ENCODE measurements around the gene C1orf226. TPM values are rescaled to one million over a fixed set of nuclear protein-coding genes. Genes with fewer than 3 reads are reported as not detected.

C1orf226 gene
- total RNA-seq, 1 donor from 2014 or later: 0.52 TPM

DNA sequence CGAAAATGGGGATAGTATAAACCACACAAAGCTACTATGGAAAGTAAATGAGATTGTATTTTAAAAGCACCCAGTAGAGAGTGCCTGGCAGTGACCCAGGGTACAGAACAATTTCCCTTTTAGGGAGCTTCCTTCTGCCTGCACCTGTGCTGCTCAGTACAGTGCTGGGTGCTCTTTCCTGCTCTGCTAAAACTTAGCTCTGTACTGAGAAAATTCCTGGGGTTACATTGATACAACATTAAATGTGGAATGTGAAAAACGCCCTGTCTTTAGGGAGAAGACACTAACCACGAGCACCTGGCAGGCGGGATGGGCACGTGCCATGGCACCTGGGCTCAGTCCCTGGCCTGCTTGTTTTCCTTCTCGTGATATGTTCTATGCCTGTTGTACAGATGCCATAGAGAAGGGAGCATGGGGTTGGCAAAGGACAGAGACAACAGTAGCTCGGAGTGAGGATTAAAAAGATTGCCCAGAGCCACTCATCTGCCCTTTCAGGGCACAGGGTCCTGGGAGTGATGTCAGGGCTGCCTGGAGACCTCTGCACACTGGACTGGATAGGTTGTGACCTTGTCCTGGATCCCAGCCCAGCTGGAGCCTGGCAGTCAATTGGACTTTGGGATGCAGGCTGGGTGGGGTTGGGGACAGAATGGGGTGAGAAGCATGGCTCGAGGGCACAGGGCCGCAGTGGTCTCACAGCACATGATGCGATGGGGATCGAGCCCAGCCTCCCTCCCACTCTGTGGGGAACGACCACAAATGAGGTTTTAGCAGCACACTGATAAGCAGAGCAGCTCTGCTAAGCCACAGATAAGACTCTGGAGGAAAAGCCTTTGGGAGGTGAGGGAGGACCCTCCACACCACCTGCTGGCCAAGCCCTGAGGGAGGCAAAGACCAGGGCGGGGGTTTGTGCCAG lies 9.1 kb upstream of the C1orf226 start:
- Histone ChIP-seq H3K27me3 (ENCODE audit: control insufficient read depth in 3 of 3, insufficient read depth in 3 of 3, low read length in 3 of 3) (no peaks in the 10 kb centered on the region), H3K27ac (ENCODE audit: low read depth, low read length) (no peak overlapping the region), H3K4me1 (ENCODE audit: control insufficient read depth in 3 of 3, insufficient read depth in 3 of 3, low read length in 3 of 3) (no peaks in the 10 kb centered on the region), H3K9ac (ENCODE audit: low read depth in 1 of 3, low read length in 3 of 3) (no peak overlapping the region), H3K4me3 (ENCODE audit: low read length in 3 of 3) (no peak overlapping the region), H3K9me3 (ENCODE audit: control insufficient read depth in 3 of 3, low read length in 3 of 3) (no peaks in the 10 kb centered on the region), H3K36me3 (ENCODE audit: control insufficient read depth in 3 of 3, insufficient read depth in 3 of 3, low read length in 3 of 3) (no peaks in the 10 kb centered on the region)

DNA sequence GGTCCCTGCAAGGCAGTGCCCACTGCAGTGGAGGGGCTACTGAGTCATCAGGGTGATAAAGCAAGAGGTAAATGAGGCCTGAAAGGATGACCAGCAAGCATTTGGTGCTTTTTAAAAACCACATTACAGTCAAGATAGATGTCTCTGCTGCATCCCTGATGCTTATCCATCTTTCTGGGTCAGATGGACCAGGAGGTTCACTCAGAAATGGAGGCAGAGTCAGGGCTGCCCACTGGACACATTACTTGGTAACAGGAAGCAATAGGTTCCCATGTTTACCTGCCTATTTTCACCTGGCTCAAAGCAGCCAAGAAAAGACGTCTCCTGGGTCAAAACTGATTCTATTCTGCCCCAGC lies 8.5 kb upstream of the C1orf226 start:
- Histone ChIP-seq H3K9me3 (ENCODE audit: control insufficient read depth in 3 of 3, low read length in 3 of 3) (no peaks in the 10 kb centered on the region), H3K4me1 (ENCODE audit: control insufficient read depth in 3 of 3, insufficient read depth in 3 of 3, low read length in 3 of 3) (no peaks in the 10 kb centered on the region), H3K27me3 (ENCODE audit: control insufficient read depth in 3 of 3, insufficient read depth in 3 of 3, low read length in 3 of 3) (no peaks in the 10 kb centered on the region), H3K36me3 (ENCODE audit: control insufficient read depth in 3 of 3, insufficient read depth in 3 of 3, low read length in 3 of 3) (no peaks in the 10 kb centered on the region), H3K9ac (ENCODE audit: low read depth in 1 of 3, low read length in 3 of 3) (no peak overlapping the region), H3K4me3 (ENCODE audit: low read length in 3 of 3) (no peak overlapping the region), H3K27ac (ENCODE audit: low read depth, low read length) (no peak overlapping the region)

DNA sequence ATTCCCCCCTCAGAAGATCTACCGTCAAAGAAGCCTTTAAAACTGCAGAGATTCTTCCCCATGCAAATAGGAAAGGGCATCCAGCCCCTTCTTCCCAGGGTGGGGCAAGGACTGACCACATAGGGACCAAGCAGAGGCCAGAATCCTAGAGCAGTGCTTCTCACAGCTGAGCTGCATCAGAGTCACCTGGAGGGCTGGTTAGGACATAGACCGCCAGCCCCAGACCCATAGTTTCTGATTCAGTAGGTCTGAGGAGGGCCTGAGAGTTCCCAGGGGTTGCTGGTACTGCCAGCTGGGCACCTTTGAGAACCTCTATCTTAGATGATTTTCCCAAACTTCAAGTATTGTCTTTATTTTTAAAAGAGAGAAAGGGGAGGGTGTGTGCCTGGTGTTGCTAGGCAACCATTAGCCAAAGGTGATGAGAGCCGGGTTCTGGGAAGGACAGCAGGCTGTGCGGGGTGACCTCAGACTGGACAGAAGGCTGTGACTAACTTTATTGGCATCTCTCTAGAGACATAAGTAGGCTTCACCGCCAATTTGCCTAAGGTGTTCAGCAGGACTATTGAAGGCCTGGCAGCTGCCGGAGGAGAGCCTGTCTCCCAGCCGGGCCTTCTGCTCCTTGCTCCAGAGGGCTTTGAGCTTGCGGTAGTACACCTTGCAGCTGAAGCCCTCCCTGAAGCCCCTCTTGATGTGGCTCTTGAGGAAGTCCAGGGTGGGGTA lies 7.8 kb upstream of the C1orf226 start:
- Histone ChIP-seq H3K4me3 (ENCODE audit: low read length in 3 of 3) (no peak overlapping the region), H3K9me3 (ENCODE audit: control insufficient read depth in 3 of 3, low read length in 3 of 3) (no peaks in the 10 kb centered on the region), H3K27me3 (ENCODE audit: control insufficient read depth in 3 of 3, insufficient read depth in 3 of 3, low read length in 3 of 3) (no peaks in the 10 kb centered on the region), H3K9ac (ENCODE audit: low read depth in 1 of 3, low read length in 3 of 3) (no peak overlapping the region), H3K27ac (ENCODE audit: low read depth, low read length) (no peak overlapping the region), H3K36me3 (ENCODE audit: control insufficient read depth in 3 of 3, insufficient read depth in 3 of 3, low read length in 3 of 3) (no peaks in the 10 kb centered on the region), H3K4me1 (ENCODE audit: control insufficient read depth in 3 of 3, insufficient read depth in 3 of 3, low read length in 3 of 3) (no peaks in the 10 kb centered on the region)

DNA sequence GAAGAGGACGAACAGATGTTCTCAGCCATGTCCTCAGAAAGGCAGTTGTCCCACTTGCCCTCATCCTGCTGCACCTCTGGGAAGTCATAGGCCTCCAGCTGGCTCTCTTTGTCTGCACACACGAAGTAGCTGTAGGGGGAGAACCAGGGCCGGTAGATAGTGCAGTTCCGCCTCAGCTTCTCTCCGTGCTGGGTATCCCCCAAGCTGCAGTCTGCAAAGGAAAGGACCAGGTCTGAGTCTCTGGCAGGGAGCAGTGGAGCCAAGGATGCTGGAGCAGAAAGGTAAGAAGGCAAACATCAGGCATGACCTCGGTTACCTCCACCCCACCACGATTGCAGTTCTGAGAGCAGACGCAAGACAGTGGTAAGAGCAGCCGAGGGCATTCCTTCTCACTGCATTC lies 7.1 kb upstream of the C1orf226 start:
- H3K9ac ChIP-seq (ENCODE audit: low read depth in 1 of 3, low read length in 3 of 3): no peak overlapping the region
- H3K4me3 ChIP-seq (ENCODE audit: low read length in 3 of 3): no peak overlapping the region
- H3K27me3 ChIP-seq (ENCODE audit: control insufficient read depth in 3 of 3, insufficient read depth in 3 of 3, low read length in 3 of 3): no peaks in the 10 kb centered on the region
- H3K36me3 ChIP-seq (ENCODE audit: control insufficient read depth in 3 of 3, insufficient read depth in 3 of 3, low read length in 3 of 3): no peaks in the 10 kb centered on the region
- H3K4me1 ChIP-seq (ENCODE audit: control insufficient read depth in 3 of 3, insufficient read depth in 3 of 3, low read length in 3 of 3): no peaks in the 10 kb centered on the region
- H3K9me3 ChIP-seq (ENCODE audit: control insufficient read depth in 3 of 3, low read length in 3 of 3): no peaks in the 10 kb centered on the region
- H3K27ac ChIP-seq (ENCODE audit: low read depth, low read length): no peak overlapping the region

DNA sequence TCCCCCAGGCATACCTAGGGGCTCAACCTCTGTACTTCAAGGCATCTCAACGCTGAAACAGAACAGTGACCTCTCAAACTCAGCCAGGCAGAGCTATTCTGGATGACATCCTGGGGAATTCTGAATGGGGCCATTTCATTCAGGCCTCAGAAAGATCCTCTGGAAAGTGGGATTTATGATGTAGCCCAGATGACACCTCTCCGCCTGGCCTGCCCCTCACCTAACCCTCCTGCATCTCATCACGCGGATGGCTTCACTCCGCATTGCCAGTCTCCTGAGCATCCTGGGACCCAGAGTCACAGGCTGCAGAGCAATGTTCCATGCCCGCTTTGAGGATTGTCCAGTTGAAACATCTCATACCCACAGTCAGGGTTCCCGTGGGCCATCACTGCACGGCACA lies 6.1 kb upstream of the C1orf226 start:
- Histone ChIP-seq H3K9ac (ENCODE audit: low read depth in 1 of 3, low read length in 3 of 3) (no peak overlapping the region), H3K4me3 (ENCODE audit: low read length in 3 of 3) (no peak overlapping the region), H3K36me3 (ENCODE audit: control insufficient read depth in 3 of 3, insufficient read depth in 3 of 3, low read length in 3 of 3) (no peaks in the 10 kb centered on the region), H3K4me1 (ENCODE audit: control insufficient read depth in 3 of 3, insufficient read depth in 3 of 3, low read length in 3 of 3) (no peaks in the 10 kb centered on the region), H3K27ac (ENCODE audit: low read depth, low read length) (no peak overlapping the region), H3K27me3 (ENCODE audit: control insufficient read depth in 3 of 3, insufficient read depth in 3 of 3, low read length in 3 of 3) (no peaks in the 10 kb centered on the region), H3K9me3 (ENCODE audit: control insufficient read depth in 3 of 3, low read length in 3 of 3) (no peaks in the 10 kb centered on the region)

DNA sequence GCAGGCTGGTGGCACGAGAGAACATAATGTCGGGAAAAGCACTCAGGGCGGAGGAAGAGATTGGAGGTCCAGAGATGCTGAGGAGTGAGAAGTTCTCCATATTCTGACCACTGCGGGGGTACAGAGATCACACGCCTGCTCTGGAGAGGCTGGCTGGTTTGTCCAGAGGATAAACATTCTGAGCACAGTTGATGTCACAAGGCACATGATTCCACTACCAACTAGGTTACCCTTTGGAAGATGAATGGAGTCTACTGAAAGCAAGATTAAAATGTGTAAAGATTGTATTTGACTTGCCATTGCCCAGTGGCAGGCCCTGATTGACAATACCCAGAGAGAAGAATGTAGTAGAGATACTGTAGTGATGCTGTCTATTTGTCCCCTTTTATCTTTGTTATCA lies 4.8 kb upstream of the C1orf226 start, which contains the start of gene SPATA46:
TSS of gene SPATA46 (minus strand) at position 164 of the 400 bp plus-strand sequence. CDS start at position 100, 64 bp downstream.
- H3K4me3 ChIP-seq (ENCODE audit: low read length in 3 of 3): no peak within 1 kb of the TSS
- no peaks in the 10 kb centered on the region for H3K36me3 ChIP-seq (ENCODE audit: control insufficient read depth in 3 of 3, insufficient read depth in 3 of 3, low read length in 3 of 3)
- no peaks in the 10 kb centered on the region for H3K4me1 ChIP-seq (ENCODE audit: control insufficient read depth in 3 of 3, insufficient read depth in 3 of 3, low read length in 3 of 3)
- no peaks in the 10 kb centered on the region for H3K27me3 ChIP-seq (ENCODE audit: control insufficient read depth in 3 of 3, insufficient read depth in 3 of 3, low read length in 3 of 3)
- H3K27ac ChIP-seq (ENCODE audit: low read depth, low read length): no peak within 1 kb of the TSS
- no peak within 1 kb of the TSS for H3K9ac ChIP-seq (ENCODE audit: low read depth in 1 of 3, low read length in 3 of 3)
- no peaks in the 10 kb centered on the region for H3K9me3 ChIP-seq (ENCODE audit: control insufficient read depth in 3 of 3, low read length in 3 of 3)

DNA sequence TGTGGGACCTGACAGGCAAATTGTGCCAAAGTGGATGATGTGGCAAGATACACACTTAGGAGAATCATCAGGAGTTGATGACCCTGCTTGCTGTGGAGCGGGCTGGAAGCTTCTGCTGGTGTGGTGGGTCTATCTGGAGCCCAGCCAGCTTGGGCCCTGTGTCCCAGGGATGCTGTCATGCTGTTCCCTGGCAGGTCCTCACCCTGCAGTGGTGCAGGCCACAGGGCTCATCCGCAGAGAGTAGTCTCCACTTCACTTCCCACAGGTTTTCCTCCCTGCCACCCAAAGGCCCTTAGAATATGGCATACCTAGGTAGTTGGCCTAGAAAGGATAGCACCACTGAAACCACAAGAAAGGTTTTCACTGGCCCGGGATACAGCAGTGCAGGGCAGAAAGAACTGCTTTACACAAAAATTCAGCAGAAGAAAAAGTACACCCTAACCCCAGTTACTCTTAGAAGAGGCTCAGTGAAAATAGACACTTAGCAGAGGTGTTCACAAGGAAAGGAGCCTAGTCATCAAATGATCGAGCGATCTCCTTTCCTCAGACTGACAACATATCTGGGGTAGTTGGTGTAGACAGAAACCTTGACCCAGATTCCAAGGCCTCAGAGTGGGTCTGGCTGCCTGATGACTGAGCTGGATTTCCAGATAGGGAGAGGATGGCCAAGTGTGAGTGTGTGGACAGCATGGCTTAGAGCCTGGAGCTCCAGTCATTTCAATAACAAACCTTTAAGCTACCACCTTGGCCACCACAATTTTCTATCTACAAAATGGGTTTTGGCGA lies 1.3 kb upstream of the C1orf226 start:
- Histone ChIP-seq H3K27ac (ENCODE audit: low read depth, low read length) (no peak overlapping the region), H3K4me3 (ENCODE audit: low read length in 3 of 3) (no peak overlapping the region), H3K4me1 (ENCODE audit: control insufficient read depth in 3 of 3, insufficient read depth in 3 of 3, low read length in 3 of 3) (no peaks in the 10 kb centered on the region), H3K27me3 (ENCODE audit: control insufficient read depth in 3 of 3, insufficient read depth in 3 of 3, low read length in 3 of 3) (no peaks in the 10 kb centered on the region), H3K36me3 (ENCODE audit: control insufficient read depth in 3 of 3, insufficient read depth in 3 of 3, low read length in 3 of 3) (no peaks in the 10 kb centered on the region), H3K9ac (ENCODE audit: low read depth in 1 of 3, low read length in 3 of 3) (no peak overlapping the region), H3K9me3 (ENCODE audit: control insufficient read depth in 3 of 3, low read length in 3 of 3) (no peaks in the 10 kb centered on the region)

DNA sequence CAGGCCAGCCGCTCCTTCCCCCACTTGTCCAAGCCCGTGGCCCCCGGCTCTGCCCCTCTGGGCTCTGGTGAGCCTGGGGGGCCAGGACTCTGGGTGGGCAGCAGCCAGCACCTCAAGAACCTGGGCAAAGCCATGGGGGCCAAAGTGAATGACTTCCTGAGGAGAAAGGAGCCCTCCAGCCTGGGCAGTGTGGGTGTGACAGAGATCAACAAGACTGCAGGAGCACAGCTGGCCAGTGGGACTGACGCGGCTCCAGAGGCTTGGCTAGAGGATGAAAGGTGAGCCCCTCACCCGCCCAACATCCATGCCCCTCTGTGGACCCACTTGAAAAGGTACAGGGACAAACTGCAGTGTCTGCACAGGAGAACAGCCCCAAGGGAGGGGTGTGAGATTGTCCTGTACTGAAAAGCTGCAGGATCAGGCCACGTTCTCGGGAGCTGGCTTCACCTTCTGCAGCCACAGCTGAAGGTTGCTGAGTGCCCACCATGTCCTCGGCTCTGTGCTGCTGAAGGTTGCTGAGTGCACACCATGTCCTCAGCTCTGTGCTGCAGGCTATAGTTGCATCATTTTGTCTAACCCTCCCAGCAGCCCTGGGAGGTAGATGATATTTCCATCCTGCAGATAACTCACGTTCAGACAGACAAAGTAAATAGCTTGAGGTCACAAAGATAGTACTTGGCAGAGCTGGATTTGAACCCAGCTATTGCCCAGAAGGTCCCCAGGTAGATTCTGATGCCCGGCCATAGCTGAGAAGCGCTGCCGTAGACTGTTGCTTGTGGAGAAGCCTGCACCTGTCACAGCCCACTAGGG lies 618 bp downstream of the C1orf226 start:
- no peaks in the 10 kb centered on the region for H3K4me1 ChIP-seq (ENCODE audit: control insufficient read depth in 3 of 3, insufficient read depth in 3 of 3, low read length in 3 of 3)
- H3K27ac ChIP-seq (ENCODE audit: low read depth, low read length): no peak overlapping the region
- H3K36me3 ChIP-seq (ENCODE audit: control insufficient read depth in 3 of 3, insufficient read depth in 3 of 3, low read length in 3 of 3): no peaks in the 10 kb centered on the region
- H3K4me3 ChIP-seq (ENCODE audit: low read length in 3 of 3): no peak overlapping the region
- peaks cover 0 to 5% (median under 1%) of the 10 kb centered on the region in 3 donors for H3K27me3 ChIP-seq (ENCODE audit: control insufficient read depth in 3 of 3, insufficient read depth in 3 of 3, low read length in 3 of 3)
- no peak overlapping the region for H3K9ac ChIP-seq (ENCODE audit: low read depth in 1 of 3, low read length in 3 of 3)
- H3K9me3 ChIP-seq (ENCODE audit: control insufficient read depth in 3 of 3, low read length in 3 of 3): no peaks in the 10 kb centered on the region

DNA sequence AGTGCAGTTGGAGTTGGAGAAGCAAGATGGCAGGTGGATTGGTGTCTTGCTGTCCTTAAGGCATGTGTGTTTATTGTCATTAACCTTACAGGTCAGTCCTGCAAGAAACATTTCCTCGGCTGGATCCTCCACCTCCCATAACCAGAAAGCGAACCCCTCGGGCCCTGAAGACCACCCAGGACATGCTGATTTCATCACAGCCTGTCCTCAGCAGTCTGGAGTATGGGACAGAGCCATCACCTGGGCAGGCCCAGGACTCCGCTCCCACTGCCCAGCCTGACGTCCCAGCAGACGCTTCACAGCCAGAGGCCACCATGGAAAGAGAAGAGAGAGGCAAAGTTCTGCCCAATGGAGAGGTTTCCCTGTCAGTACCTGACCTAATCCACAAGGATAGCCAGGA lies 1.6 kb downstream of the C1orf226 start:
- H3K9me3 ChIP-seq (ENCODE audit: control insufficient read depth in 3 of 3, low read length in 3 of 3): no peaks in the 10 kb centered on the region
- H3K9ac ChIP-seq (ENCODE audit: low read depth in 1 of 3, low read length in 3 of 3): no peak overlapping the region
- H3K4me1 ChIP-seq (ENCODE audit: control insufficient read depth in 3 of 3, insufficient read depth in 3 of 3, low read length in 3 of 3): no peaks in the 10 kb centered on the region
- H3K36me3 ChIP-seq (ENCODE audit: control insufficient read depth in 3 of 3, insufficient read depth in 3 of 3, low read length in 3 of 3): no peaks in the 10 kb centered on the region
- no peak overlapping the region for H3K4me3 ChIP-seq (ENCODE audit: low read length in 3 of 3)
- H3K27me3 ChIP-seq (ENCODE audit: control insufficient read depth in 3 of 3, insufficient read depth in 3 of 3, low read length in 3 of 3): peaks cover 4 to 9% (median 5%) of the 10 kb centered on the region in 3 donors
- H3K27ac ChIP-seq (ENCODE audit: low read depth, low read length): no peak overlapping the region

Measured in skeletal muscle tissue (tissue), 4 donors.